Medulla oblongata (tissue), 1 donor: ENCODE results near the gene CPNE6.
"Not testable (repeated sequence)": the region's sequence is repeated elsewhere in the genome, so short reads cannot be mapped to it uniquely, and the experiment has no call there.

Experiments
- DNase-seq: peaks from one replicate; pipeline ENCODE4 v3.0.0-alpha.2; 2015; ENCODE audit errors: extremely low spot score

The CPNE6 gene

DNA sequence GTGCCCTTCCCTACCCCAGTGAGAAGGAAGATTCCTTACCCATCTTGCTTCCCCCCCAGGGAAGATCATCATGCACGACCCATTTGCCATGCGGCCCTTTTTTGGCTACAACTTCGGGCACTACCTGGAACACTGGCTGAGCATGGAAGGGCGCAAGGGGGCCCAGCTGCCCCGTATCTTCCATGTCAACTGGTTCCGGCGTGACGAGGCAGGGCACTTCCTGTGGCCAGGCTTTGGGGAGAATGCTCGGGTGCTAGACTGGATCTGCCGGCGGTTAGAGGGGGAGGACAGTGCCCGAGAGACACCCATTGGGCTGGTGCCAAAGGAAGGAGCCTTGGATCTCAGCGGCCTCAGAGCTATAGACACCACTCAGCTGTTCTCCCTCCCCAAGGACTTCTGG is 32.1 kb downstream of the CPNE6 start:
- DNase-seq, result no peak

DNA sequence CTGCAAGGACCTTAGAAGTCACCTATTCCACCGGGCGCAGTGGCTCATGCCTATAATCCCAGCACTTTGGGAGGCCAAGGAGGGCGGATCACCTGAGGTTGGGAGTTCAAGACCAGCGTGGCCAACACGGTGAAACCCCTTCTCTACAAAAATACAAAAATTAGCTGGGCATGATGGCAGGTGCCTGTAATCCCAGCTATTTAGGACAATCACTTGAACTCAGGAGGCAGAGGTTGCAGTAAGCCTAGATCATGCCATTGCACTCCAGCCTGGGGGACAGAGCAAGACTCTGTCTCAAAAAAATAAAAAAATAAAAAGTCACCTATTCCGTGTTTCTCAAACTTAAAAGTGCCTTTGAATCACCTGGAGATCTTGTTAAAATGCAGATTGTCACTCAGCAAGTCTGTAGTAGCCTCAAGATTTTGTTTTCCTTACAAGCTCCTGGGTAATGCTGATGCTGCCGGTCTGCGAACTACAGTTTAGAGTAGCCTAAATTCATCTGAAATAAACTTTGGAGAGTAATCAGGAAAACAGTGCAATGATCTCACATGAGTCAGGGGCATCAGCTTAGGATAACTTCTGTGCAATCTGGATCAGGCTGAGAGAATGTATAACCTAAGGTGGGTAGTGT is 34.4 kb downstream of the CPNE6 start:
- not testable (repeated sequence) for DNase-seq

- DNase-seq, result no peak
These were observed 35.4 kb downstream of the CPNE6 start for GRCh38 chr14:24106672-24107271.

DNA sequence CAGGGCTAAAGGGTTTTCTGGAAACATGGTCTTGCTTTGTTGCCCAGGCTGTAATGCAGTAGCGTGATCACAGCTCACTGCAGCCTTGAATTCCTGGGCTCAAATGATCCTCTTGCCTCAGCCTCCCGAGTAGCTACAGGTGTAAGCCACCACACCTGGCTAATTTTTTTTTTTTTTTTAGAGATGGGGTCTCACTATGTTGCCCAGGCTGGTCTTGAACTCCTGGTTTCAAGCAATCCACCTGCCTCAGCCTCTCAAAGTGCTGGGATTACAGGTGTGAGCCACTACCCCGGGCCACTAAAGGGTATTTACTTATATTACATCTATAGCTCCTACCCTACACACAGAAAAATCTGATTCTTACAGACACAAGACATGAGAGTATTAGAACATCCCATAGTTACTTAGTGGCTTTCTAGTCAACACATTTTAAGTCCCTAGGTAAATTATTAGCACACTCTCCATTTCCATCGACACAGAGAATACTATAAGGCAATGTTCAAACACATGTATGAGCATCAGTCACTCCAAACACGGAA is 37.0 kb downstream of the CPNE6 start:
- DNase-seq, result no peak

DNA sequence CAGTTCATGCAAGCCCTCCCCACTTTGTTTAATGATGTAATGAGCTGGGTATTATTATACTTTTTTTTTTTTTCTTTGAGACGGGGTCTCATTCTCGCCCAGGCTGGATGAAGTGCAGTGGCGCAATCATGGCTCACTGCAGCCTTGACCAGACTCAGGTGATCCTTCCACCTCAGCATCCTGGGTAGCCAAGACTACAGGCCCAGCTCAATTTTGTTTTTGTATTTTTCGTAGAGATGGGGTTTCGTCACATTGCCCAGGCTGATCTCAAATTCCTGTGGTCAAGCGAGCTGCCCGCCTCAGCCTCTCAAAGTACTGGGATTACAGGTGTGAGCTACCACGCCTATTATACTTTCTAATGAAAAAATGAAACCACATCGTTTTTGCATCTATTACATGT is 38.7 kb downstream of the CPNE6 start:
- no peak for DNase-seq

GRCh38 chr14:24110523-24110922 is 39.2 kb downstream of the CPNE6 start:
- no peak for DNase-seq

- no peak for DNase-seq
These were observed 42.0 kb downstream of the CPNE6 start for GRCh38 chr14:24113379-24113800.

DNA sequence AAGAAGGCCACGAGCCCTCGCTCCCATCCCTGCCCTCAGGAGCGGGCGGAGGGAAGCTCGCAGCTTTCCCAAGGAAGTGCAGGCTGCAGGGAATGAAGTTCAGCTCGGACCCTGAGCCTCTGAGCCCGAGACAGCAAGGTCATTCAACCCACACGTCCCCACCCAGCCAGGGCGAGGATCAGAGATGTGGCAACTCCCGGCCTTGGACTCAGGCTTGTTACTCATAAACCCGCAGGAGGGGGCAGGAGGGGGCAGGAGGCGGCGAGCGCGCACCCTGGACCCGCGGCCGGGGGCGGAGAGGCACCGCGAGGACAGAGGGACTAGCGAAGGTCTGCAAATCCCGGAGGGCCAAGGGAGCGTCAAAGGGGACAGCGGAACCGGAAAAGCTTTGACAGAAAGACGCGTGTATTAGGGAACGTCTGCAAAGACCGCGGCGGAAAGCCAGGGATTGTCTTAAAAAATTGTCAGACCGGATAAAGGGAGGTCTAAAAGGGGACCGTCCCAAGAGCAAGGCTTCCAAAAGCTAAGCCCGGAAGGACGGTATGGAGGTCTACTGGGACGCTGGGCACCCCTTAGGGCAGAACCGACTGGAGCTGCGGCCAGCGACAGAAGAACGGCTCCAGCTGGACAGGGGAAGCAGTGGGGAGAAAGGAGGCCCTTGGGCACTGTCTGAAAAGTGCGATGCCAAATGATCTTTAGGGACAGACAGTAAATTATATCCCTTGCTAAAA is 42.6 kb downstream of the CPNE6 start:
- peak; percentile 87 for DNase-seq

DNA sequence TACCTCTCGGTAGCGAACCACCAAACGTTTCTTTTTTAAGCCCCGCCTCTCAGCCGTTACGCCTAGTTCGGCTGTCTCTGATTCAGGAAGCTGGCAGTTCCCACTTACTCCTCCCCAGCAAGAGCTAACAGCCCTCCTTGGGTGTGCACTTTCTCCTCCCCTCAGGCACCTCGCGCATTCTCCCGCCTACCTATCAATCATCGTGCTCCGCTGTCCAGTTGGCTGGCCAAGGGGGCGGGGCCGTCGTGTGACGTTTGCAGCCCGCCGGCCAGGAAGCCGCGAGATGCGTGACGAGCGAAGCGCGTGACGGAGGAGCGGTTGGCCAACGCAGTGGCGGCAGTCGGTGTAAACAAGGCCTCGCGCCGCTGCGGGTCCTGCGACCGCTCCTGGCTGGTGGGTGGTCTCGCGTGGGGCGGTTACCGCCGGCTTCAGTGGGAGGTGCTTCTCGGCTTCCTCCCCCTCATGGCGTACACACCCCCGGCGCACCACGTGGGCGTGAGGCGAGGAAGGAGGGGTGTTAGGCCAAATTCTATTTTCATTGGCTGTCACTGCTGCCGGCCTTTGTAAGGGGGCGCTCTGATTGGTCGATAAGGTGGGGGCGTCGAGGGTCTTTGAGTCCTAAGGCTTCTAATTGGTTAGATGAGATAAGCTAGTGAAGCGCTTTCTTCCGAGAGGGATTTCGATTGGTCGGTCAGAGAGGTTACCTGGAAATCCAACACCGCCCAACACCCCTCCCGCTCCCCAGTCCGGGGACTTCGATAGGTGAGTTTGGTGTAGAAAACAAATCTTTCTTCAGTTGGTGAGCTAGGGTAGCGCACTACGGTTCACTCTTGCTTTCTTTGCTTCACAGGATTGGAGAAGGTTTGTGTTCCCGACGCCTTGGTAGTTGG is 43.4 kb downstream of the CPNE6 start, which contains the start of the genes DCAF11 and NRL:
TSS of gene DCAF11 (plus strand) at position 246 of the 890 bp plus-strand sequence. CDS start 818 bp downstream, outside the sequence.
TSS of gene NRL (minus strand) at position 418 of the 890 bp plus-strand sequence. CDS start 32,101 bp downstream, outside the sequence.
- DNase-seq, result peak; percentile 100

DNA sequence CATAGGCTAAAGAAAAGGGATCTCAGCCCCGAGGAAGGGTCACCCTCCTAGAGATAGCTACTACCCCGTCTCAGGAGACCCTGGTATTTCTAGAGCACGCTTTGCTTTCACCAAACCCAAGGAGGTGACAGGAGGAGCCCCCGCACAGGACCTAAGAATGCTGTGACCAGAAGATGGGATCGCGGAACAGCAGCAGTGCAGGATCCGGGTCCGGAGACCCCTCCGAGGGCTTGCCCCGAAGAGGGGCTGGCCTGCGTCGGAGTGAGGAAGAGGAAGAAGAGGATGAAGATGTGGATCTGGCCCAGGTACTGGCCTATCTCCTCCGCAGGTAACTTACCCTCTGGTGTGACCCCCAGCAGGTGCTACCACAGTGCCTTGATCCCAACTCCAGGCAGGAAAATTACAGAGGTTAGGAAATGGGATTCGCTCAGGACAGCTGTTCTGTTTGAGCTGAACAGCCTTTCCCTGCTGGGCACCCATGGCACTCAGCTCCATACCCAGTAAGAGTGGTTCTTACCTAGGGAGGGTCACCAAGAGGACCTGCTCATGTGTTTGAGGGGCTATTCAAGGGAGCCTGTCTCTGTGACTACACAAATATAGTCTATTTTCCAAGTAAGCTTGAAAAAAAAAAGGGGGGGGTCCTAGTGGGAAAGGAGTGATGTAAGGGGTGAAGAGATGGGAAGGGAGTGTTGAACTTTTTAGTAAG is 44.2 kb downstream of the CPNE6 start:
- no peak for DNase-seq

DNA sequence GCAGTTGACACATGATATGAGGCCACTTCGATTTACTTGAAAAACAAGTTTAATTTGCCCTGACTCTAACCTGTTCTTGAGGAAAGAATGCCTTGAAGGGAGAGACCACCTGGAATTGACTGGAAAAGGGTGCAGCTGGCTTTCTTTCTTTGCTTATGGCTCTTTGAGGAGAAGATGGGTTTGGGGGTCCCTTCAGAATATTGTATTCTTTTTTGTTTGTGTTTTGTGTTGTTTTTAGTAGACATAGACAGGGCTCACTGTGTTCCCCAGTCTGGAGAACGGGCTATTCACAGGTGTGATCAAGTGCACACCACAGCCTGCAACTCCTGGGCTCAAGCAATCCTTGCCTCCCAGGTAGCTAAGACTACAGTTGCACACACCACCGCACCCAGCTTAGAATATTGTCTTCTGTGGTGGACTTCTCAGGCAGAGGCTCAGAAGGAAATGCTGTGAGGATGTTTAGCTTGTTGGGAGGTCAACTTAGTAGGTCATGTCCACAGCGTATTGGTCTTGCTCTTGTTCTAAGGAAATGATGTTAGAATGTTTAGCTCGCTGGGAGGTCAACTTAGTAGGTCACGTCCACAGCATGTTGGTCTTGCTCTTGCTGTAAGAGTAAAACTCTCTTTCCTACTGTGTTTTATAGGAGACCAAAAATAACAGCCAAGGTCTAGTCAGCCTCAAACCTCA is 44.9 kb downstream of the CPNE6 start:
- no peak for DNase-seq

GRCh38 chr14:24117179-24117578 is 45.8 kb downstream of the CPNE6 start:
- DNase-seq, result no peak

DNA sequence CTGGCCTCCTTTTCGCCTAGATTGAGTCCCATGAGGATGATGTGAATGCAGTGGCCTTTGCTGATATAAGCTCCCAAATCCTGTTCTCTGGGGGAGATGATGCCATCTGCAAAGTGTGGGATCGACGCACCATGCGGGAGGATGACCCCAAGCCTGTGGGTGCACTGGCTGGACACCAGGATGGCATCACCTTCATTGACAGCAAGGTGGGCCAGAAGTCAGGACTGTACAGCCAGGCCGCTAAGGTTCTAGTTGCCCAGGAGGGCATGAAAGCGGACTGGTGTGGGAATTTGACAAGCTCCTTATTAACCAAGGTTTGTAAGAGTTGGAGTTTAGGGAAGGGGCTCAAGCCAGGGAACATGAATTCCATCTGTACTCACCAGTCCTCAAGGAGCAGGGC is 48.3 kb downstream of the CPNE6 start:
- no peak for DNase-seq

DNA sequence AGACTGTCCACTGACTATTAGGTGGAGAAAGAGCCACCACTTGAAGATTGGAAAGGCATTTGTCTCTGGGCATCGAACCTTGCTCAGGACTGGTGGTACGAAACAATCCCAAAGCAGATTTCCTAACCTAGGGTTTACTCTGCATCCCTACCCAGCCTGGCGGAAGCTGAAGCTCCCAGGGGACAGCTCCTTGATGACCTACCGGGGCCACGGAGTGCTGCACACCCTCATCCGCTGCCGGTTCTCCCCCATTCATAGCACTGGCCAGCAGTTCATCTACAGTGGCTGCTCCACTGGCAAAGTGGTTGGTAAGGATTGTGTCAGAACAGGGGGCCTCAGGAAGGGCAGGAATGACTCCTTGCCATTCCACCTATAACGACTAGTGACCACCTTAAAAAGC is 49.8 kb downstream of the CPNE6 start:
- no peak for DNase-seq

DNA sequence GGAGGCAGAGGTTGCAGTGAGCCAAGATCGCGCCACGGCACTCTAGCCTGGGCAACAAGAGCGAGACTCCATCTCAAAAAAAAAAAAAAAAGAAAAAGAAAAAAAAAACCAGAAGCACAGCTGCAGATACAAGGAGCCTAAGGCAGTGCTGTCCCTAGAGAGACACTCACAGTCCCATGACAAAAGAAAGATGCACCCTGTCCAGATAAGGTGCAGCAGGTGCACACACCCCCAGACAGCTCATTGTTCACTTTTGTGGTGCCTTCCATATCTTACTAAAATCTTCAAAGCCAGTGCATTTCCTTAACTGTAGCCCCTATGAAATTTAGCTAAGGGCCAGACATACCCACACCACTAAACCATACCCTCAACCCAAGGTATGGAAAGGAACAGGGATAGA is 51.1 kb downstream of the CPNE6 start:
- no peak for DNase-seq

DNA sequence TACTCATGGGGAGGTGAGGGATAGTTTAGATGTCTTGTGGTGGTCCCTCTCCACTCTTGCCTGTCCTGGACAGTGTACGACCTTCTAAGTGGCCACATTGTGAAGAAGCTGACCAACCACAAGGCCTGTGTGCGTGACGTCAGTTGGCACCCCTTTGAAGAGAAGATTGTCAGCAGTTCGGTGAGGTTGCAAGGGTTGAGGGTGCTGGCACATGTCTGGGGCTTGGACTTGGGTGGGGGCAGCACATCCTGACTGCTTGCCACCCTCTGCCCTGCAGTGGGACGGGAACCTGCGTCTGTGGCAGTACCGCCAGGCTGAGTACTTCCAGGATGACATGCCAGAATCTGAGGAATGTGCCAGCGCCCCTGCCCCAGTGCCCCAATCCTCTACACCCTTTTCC is 51.5 kb downstream of the CPNE6 start:
- DNase-seq, result no peak

GRCh38 chr14:24123424-24124417 is 52.4 kb downstream of the CPNE6 start:
- no peak for DNase-seq

DNA sequence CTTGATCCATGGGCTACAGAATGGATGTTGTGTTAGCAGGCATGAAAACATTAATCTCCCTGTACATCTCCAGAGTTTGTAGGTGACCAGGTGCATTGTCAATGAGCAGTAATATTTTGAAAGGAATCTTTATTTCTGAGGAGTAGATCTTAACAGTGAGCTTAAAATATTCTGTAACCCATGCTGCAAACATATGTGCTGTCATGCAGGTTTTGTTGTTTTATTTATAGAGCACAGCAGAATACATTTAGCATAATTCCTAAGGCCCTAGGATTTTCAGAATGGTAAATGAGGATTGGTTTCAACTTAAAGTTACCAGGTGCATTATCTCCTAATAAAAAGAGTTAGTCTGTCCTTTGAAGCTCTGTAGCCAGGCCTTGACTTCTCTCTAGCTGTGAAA is 55.6 kb downstream of the CPNE6 start:
- no peak for DNase-seq

- no peak for DNase-seq
These were observed 56.3 kb downstream of the CPNE6 start for GRCh38 chr14:24127673-24128072.
